WTC11 (cell line): ENCODE results near the gene LPP. TPM values are rescaled to one million over a fixed set of nuclear protein-coding genes. Genes with fewer than 3 reads are reported as not detected.

Experiments
- ATAC-seq: fragments of 200-7000 bp; cut with Tn5 transposase; 2 replicates; pipeline ENCODE4 v1.10.0; 2021; ENCODE audit warnings: mild to moderate bottlenecking, moderate library complexity
- CTCF ChIA-PET: fragments of 300-600 bp; sonication (Branson Sonifier 250); formaldehyde crosslinking; loops from one replicate; lab custom pipeline; 2021; ENCODE audit warnings: antibody characterized with exemption; lab: Charles Lee
- POLR2A ChIA-PET: fragments of 350-600 bp; sonication (Branson Sonifier 250); formaldehyde crosslinking; loops from one replicate; lab custom pipeline; 2021; ENCODE audit warnings: antibody characterized with exemption; lab: Charles Lee
- DNase-seq: peaks from one replicate; pipeline ENCODE4 v3.0.0; 2021; ENCODE audit warnings: low spot score
- H3K27ac Mint-ChIP-seq: 2 replicates; pipeline ENCODE4 v1.8.0; 2021; ENCODE audit warnings: mixed read lengths
- H3K27me3 Mint-ChIP-seq: 2 replicates; pipeline ENCODE4 v1.8.0; 2021; ENCODE audit warnings: low read depth, mild to moderate bottlenecking, moderate library complexity, mixed read lengths
- H3K36me3 Mint-ChIP-seq: 2 replicates; pipeline ENCODE4 v1.8.0; 2021; ENCODE audit warnings: mixed read lengths
- H3K4me1 Mint-ChIP-seq: 2 replicates; pipeline ENCODE4 v1.8.0; 2022; ENCODE audit warnings: mixed read lengths
- H3K4me3 Mint-ChIP-seq: 2 replicates; pipeline ENCODE4 v1.8.0; 2021; ENCODE audit warnings: mild to moderate bottlenecking, moderate library complexity, mixed read lengths
- H3K9me3 Mint-ChIP-seq: 2 replicates; pipeline ENCODE4 v1.8.0; 2021; ENCODE audit warnings: mixed read lengths
- CREM ChIP-seq: sonication (generic); formaldehyde crosslinking; IDR thresholded peaks from 2 replicates; pipeline ENCODE4 v1.8.1; 2022; ENCODE audit warnings: mild to moderate bottlenecking, missing genetic modification reagents, moderate library complexity
- EMX1 ChIP-seq: fragments of 250-450 bp; sonication (Bioruptor Pico); IDR thresholded peaks from 2 replicates; pipeline ENCODE4 v1.8.0; 2021; ENCODE audit warnings: mild to moderate bottlenecking
- FOXJ3 ChIP-seq: sonication (generic); formaldehyde crosslinking; IDR thresholded peaks from 2 replicates; pipeline ENCODE4 v1.9.0; 2021; ENCODE audit warnings: missing genetic modification reagents, mild to moderate bottlenecking, borderline replicate concordance
- FOXP4 ChIP-seq: sonication (generic); formaldehyde crosslinking; IDR thresholded peaks from 2 replicates; pipeline ENCODE4 v1.8.0; 2022; ENCODE audit warnings: mild to moderate bottlenecking, missing genetic modification reagents
- GABPB1 ChIP-seq: sonication (generic); formaldehyde crosslinking; IDR thresholded peaks from 2 replicates; pipeline ENCODE4 v1.8.1; 2023; ENCODE audit warnings: mild to moderate bottlenecking, missing genetic modification reagents
- GRHL2 ChIP-seq: fragments of 250-450 bp; sonication (Bioruptor Pico); IDR thresholded peaks from 2 replicates; pipeline ENCODE4 v1.8.0; 2022; ENCODE audit warnings: mild to moderate bottlenecking, moderate library complexity; ENCODE audit not compliant: insufficient replicate concordance, severe bottlenecking
- IRF1 ChIP-seq: sonication (generic); formaldehyde crosslinking; IDR thresholded peaks from 2 replicates; pipeline ENCODE4 v1.8.0; 2023; ENCODE audit warnings: missing genetic modification reagents
- IRF2 ChIP-seq: sonication (generic); formaldehyde crosslinking; IDR thresholded peaks from 2 replicates; pipeline ENCODE4 v1.8.0; 2022; ENCODE audit warnings: low read depth, missing genetic modification reagents, borderline replicate concordance
- JUN ChIP-seq: sonication (generic); formaldehyde crosslinking; IDR thresholded peaks from 2 replicates; pipeline ENCODE4 v1.8.0; 2023; ENCODE audit warnings: mild to moderate bottlenecking, missing genetic modification reagents
- MXD4 ChIP-seq: fragments of 250-450 bp; sonication (Bioruptor Pico); IDR thresholded peaks from 2 replicates; pipeline ENCODE4 v1.8.0; 2021; ENCODE audit warnings: mild to moderate bottlenecking, moderate library complexity, borderline replicate concordance
- NR2C2 ChIP-seq: sonication (generic); formaldehyde crosslinking; IDR thresholded peaks from 2 replicates; pipeline ENCODE4 v1.8.0; 2022; ENCODE audit warnings: mild to moderate bottlenecking, missing genetic modification reagents
- PRRX2 ChIP-seq: fragments of 250-450 bp; sonication (Bioruptor Pico); IDR thresholded peaks from 2 replicates; pipeline ENCODE4 v1.8.0; 2021; ENCODE audit warnings: mild to moderate bottlenecking
- SP1 ChIP-seq: sonication (generic); formaldehyde crosslinking; conservative IDR thresholded peaks from 2 replicates; pipeline ENCODE4 v1.8.1; 2022; ENCODE audit warnings: missing genetic modification reagents
- TCF7 ChIP-seq: sonication (generic); formaldehyde crosslinking; IDR thresholded peaks from 2 replicates; pipeline ENCODE4 v1.8.0; 2022; ENCODE audit warnings: mild to moderate bottlenecking, low read depth, missing genetic modification reagents, moderate library complexity
- TEAD4 ChIP-seq: sonication (generic); formaldehyde crosslinking; IDR thresholded peaks from 2 replicates; pipeline ENCODE4 v1.8.0; 2022; ENCODE audit warnings: mild to moderate bottlenecking, missing genetic modification reagents
- ZBTB43 ChIP-seq: sonication (generic); formaldehyde crosslinking; IDR thresholded peaks from 2 replicates; pipeline ENCODE4 v1.8.1; 2023; ENCODE audit warnings: mild to moderate bottlenecking, missing genetic modification reagents
- ZNF396 ChIP-seq: fragments of 250-450 bp; sonication (Bioruptor Pico); IDR thresholded peaks from 2 replicates; pipeline ENCODE4 v1.8.0; 2021; ENCODE audit warnings: mild to moderate bottlenecking, moderate library complexity, borderline replicate concordance
- ZNF425 ChIP-seq: fragments of 250-450 bp; sonication (Bioruptor Pico); conservative IDR thresholded peaks from 2 replicates; pipeline ENCODE4 v1.9.0; 2021; ENCODE audit warnings: mild to moderate bottlenecking
- total RNA-seq: library from RNA; stranded (reverse); gene quantifications from 3 replicates; pipeline ENCODE4 v1.2.3, GENCODE V29; 2021

Gene LPP
- total RNA-seq, 1 experiment from 2014 or later: 49.6 TPM

GRCh38 chr3:188295876-188296275 lies 141.9 kb downstream of the LPP start:
- POLR2A ChIA-PET: interaction anchor here (0.9 kb wide), 1 partner anchor 551 kb away, joined by 3 read pairs; the partner anchor contains the start of gene BCL6
- no peak overlapping the region for H3K4me3 Mint-ChIP-seq
- no peak for ATAC-seq
- no peaks in the 10 kb centered on the region for H3K27me3 Mint-ChIP-seq
- peaks cover 34% of the 10 kb centered on the region for H3K4me1 Mint-ChIP-seq
- no peak overlapping the region for H3K27ac Mint-ChIP-seq
- no peaks in the 10 kb centered on the region for H3K9me3 Mint-ChIP-seq
- H3K36me3 Mint-ChIP-seq: no peaks in the 10 kb centered on the region
- no peak for TF ChIP-seq MXD4 (CRISPR knock-in tag)
- TF ChIP-seq NR2C2 (CRISPR knock-in tag): no peak
- TF ChIP-seq SP1 (CRISPR knock-in tag): no peak
- no peak for TF ChIP-seq TEAD4 (CRISPR knock-in tag)
- TF ChIP-seq ZNF425 (CRISPR knock-in tag): no peak
- TF ChIP-seq IRF2 (CRISPR knock-in tag): no peak
- no peak for TF ChIP-seq FOXP4
- TF ChIP-seq TCF7 (CRISPR knock-in tag): no peak
- no peak for TF ChIP-seq GRHL2 (CRISPR knock-in tag)
- no peak for TF ChIP-seq ZNF396 (CRISPR knock-in tag)
- no peak for TF ChIP-seq FOXJ3 (CRISPR knock-in tag)
- no peak for TF ChIP-seq JUN
- TF ChIP-seq CREM (CRISPR knock-in tag): no peak
- no peak for TF ChIP-seq IRF1 (CRISPR knock-in tag)
- no peak for TF ChIP-seq EMX1 (CRISPR knock-in tag)
- no peak for TF ChIP-seq PRRX2
- TF ChIP-seq, all 79 proteins: peak for 0
- CTCF ChIA-PET: no interaction called here
- no peak for DNase-seq

- Mint-ChIP-seq H3K36me3 (no peaks in the 10 kb centered on the region), H3K9me3 (no peaks in the 10 kb centered on the region), H3K4me3 (no peak overlapping the region), H3K27me3 (no peaks in the 10 kb centered on the region), H3K4me1 (peaks cover 42% of the 10 kb centered on the region), H3K27ac (no peak overlapping the region)
- ATAC-seq: no peak
- TF ChIP-seq GABPB1 (CRISPR knock-in tag): peak; percentile 93
- TF ChIP-seq ZBTB43 (CRISPR knock-in tag): no peak
- POLR2A ChIA-PET: no interaction called here
- CTCF ChIA-PET: no interaction called here
- DNase-seq: no peak
Observed at GRCh38 chr3:188296761-188297612, 143.0 kb downstream of the LPP start.
